ENCODE results near the gene RHOBTB1.

Gene RHOBTB1

DNA sequence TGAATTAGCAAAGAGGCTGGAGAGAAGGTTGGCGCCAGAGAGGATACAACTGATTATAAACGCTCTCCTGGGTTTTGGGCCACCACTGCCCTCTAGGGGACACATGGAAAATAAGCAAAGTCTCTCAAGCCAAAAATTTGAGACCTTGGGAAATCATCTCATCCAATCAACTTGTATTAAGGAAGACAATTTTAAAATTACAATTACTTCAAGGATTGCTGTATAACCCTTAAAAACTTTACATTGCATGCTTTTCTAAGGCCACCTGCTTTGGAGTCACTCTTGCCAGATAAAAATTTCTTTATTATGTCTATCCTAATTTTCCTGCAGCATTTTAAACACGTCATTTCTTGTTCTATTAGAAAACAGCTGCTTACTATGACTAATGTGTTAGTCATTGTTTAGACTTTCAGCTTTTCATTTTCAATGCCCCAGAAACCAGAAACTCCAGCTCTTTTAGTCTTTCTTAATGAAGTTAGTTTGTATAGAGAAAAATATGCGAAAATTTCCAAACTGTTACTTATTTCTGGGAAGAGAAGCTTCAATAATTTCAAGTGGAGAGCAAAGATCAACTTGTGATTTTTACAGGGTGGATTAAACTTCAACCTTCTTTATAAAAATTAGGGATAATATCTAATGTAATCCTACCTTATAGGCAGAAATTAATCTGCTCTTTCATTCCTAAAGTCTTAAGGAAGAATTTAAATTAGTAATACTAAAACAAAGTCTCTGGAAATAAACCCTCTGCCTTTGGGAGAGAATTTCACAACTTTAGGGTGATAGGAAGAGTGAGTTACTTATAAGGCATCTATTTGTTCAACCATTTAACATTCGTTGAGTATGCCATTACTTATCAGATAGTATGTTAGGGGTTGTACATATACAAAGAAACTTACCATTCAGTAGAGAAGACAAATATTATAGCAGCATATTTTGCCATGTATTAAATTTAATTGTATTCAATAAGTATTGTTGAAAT lies 20.6 kb upstream of the RHOBTB1 start:
- DNase-seq (ENCODE audit: low read depth in 2 of 3, low spot score in 1 of 3): peak in 2 of 3 donors; percentile 24 to 36

DNA sequence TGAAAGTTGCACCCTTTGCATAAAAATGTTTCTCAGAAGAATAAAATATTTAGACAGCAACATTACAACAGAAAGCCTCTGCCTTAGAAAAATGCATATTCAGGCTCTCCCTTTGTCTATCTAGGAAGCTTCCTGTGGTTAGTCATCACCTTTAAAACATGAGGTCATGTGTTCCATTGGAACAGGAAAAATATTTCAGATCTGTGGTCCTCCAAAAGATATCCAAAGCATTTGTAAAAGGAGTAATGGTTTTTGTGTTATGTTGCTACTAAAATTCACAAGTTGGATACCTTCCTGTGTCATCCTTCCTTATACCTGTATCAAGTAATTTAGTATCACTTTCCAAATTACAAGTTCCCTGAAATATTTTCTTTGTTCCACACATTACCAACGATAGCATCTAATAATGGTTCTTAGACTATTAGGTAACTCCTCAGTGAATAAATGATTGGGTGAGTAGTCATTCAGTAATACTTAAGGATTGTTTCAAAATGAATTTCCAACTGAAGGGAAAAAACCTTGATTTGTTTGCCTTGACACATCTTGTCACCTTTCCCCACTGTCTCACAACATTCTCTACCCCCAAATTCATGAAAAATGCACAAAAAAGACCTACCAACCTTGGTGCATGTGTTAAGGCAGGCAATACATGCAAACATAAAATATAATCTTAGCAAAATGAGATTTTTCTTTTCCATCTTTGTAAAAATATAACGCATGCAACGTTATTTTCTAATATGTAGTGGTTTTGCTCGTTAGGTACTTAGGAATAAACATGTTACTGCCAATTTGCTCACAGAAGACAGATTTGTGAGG lies 19.7 kb upstream of the RHOBTB1 start:
- no peak for DNase-seq (ENCODE audit: low read depth in 2 of 3, low spot score in 1 of 3)

DNA sequence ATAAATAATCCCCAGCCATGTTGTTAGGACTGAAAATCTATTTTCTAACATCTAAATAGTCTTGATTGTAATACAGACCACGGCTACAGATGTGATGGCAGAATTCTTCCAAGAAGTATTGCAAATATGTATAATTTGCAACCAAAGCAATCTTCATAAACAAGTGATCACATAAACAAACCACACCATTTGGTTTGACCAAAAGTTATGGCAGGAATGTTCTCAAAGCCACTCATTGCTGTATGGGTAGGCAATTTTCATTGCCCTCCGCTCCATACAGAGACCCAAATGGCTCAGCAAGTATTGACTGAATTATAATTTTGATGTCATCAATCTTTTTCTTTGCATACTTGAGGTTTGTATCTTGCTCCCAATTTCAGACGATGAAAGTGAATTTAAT lies 19.0 kb upstream of the RHOBTB1 start:
- no peak for DNase-seq (ENCODE audit: low read depth in 2 of 3, low spot score in 1 of 3)

GRCh38 chr10:60960913-60961312 lies 16.9 kb upstream of the RHOBTB1 start:
- no peak for DNase-seq (ENCODE audit: low read depth in 2 of 3, low spot score in 1 of 3)

DNA sequence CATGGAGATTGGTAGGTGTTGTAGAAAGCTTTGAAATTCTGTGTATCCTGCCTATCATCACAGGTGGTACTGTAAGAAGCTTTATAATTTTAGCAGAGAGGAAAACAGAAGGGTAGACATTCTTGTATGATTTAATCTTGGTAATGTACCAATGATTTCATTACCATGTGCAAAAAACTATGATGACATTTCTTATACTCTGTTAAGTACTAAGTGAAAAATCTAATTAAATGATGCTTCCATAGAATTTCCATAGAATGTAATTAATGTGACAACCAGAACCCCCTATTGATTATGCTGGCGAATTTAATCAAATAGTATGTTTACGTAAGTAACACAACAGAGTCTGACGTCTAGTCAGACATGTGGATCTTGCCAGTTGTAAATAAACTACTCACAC lies 16.0 kb upstream of the RHOBTB1 start:
- DNase-seq (ENCODE audit: low read depth in 2 of 3, low spot score in 1 of 3): no peak

DNA sequence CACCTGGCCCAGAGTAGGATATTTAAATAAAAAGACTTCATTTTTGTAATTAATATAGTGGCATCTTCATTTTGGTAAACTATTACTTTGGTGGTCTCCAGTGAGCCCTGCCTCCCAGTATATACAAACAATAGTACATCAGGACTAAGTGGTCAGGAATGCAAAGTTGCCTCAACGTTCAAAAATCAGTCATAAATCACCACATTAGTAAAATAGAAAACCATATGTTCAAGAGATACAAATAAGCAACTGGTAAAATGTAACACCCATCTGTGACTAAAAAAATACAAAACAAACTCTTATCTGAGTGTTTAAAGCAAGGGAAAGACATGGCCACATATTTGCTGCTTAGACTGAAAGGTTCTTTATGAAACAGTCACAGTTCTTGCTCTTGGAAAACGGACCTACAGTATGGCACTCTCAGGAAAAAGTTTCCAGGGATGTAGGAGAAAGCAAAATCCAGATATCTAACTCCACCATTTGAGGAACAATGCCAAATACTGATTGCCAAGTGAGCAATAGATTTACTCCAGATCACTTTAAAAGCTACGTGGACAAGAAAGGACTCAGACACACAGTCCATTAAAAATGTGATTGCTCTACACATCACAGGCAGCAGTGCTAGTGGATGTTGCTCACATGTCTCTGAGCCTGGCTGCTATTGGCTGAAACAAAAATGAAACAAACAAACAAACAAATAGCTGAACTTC lies 15.1 kb upstream of the RHOBTB1 start:
- DNase-seq (ENCODE audit: low read depth in 2 of 3, low spot score in 1 of 3): no peak

GRCh38 chr10:60957667-60958221 lies 13.8 kb upstream of the RHOBTB1 start:
- no peak for DNase-seq (ENCODE audit: low read depth in 2 of 3, low spot score in 1 of 3)

- DNase-seq (ENCODE audit: low read depth in 2 of 3, low spot score in 1 of 3): no peak
Observed at GRCh38 chr10:60955957-60956425, 12.0 kb upstream of the RHOBTB1 start.

DNA sequence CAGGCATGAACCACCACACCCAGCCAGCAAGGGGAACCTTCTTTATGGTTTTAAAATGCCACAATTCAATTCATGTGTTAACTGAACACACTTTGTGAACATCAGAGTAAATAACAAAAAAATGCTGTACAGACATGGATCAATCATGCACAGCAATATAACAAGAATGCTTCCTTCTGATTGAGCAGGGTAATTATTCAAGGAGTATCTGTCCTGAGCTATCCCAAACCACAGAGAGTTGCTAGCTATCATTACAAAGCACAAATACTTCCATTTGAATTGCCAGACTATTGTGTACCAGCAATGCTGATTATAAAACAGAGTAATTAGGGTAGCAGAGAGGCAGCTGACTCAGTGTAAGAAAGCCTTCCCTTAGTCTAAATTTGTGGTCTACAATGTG lies 11.3 kb upstream of the RHOBTB1 start:
- DNase-seq (ENCODE audit: low read depth in 2 of 3, low spot score in 1 of 3): no peak

- no peak for DNase-seq (ENCODE audit: low read depth in 2 of 3, low spot score in 1 of 3)
Observed at GRCh38 chr10:60954035-60954434, 10.1 kb upstream of the RHOBTB1 start.

GRCh38 chr10:60953420-60953819 lies 9.4 kb upstream of the RHOBTB1 start:
- no peak for DNase-seq (ENCODE audit: low read depth in 2 of 3, low spot score in 1 of 3)

DNA sequence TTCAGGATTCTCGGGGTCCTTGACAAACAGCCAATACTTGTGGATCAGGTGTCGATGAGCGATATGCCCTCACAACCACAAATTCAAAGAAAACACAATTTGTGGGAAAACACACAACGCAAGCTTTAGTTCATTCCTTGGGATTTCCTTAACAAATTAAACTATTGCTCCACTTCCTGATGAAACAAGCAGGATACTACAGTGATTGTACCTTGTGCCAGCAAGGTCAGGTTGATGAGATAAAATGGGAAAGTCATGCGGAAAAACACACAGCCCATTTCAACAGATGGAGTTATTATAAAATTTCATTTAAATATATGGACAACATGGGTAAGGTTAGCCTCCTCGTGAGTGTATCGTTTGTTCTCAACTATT lies 8.8 kb upstream of the RHOBTB1 start:
- DNase-seq (ENCODE audit: low read depth in 2 of 3, low spot score in 1 of 3): no peak

DNA sequence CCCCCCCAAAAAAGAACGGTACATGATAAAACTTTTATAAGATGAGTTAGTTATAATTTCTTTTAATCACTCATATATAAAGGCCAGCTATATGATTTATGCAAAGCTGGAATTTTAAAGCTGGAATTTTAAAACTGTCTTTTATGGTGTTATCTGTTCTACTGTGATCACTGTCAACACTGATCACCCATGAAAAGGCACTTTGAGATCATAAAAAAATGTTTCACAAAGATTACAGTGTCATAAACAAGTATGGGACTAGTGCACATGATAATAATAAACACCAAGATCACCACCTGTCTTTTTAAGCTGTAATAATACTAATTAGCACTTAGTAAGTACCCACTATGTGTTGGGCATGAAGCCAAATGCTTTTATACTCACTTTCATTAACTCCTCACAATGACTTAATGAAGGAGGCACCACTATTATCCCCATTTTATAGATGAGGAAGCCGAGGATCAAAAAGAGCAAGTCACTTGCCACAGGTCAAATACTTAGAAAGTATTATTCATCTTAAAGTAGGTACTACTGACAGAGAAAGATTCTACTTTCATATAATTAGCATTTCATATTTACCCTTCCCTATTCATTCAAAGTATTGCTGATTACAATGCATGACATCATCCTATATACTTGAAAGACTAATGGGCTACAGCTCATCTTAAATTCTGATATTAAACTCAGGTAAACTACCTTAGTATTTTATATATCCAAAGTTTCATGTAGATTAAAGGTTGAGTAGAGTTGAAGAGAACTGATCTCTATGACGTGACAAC lies 8.3 kb upstream of the RHOBTB1 start:
- no peak for DNase-seq (ENCODE audit: low read depth in 2 of 3, low spot score in 1 of 3)

DNA sequence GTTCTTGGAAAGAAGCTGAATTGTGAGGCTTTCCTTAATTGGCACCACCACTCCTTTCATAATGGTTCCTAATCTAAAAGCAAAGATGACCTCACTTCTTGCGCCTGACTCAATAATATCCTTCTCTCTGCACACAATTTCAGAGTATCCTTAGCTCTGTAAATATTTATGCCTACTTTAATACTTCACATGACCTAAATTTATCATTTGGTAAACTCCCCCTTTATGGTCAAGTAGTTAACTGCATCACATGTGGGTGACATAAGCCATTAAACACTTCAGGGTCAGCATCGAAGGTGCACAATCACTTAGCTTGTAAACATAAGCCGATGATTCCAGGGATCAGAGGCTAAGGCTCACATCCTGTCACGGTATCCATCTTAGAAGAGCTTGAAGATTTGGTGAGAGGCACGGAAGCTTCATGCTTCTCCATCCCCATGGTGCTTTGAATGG lies 7.3 kb upstream of the RHOBTB1 start:
- no peak for DNase-seq (ENCODE audit: low read depth in 2 of 3, low spot score in 1 of 3)

DNA sequence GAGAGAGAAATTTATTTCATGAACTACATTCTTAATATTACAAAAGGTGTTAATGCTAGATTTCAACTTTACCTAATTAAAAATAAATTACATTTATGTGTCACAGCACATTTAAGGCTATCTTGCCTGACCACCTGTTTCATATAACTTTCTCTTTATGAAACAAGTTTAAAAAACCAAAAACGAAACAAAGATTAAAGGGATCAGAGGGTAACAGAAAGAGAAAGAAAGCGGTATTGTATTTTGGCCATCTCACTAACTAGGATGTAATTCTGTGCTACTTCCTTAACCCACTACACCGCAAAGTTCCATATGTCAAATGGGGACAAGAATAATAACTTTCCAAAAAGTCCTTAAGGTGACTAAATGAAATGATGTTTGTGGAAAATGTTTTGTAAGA lies 6.3 kb upstream of the RHOBTB1 start:
- no peak for DNase-seq (ENCODE audit: low read depth in 2 of 3, low spot score in 1 of 3)

- DNase-seq (ENCODE audit: low read depth in 2 of 3, low spot score in 1 of 3): no peak
Observed at GRCh38 chr10:60948851-60949250, 4.9 kb upstream of the RHOBTB1 start.

DNA sequence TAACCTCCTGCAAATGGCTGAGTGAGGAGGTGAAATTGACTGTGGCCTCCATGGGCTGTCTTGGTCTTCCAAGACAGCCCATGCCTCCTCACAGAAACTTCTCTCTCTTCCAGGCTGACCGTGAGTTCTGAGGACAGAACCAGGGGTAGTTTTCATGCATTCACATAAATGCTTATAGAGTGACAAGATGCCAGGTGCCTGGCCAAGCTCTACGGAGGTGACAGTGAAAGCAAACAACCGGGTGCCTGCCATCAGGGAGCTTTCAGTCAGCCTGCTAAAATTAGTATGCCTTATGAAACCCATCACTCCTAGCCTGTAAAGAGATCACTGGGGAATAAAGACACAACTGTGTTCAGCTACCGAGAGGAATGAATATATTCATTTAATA lies 919 bp upstream of the RHOBTB1 start:
- no peak for DNase-seq (ENCODE audit: low read depth in 2 of 3, low spot score in 1 of 3)

DNA sequence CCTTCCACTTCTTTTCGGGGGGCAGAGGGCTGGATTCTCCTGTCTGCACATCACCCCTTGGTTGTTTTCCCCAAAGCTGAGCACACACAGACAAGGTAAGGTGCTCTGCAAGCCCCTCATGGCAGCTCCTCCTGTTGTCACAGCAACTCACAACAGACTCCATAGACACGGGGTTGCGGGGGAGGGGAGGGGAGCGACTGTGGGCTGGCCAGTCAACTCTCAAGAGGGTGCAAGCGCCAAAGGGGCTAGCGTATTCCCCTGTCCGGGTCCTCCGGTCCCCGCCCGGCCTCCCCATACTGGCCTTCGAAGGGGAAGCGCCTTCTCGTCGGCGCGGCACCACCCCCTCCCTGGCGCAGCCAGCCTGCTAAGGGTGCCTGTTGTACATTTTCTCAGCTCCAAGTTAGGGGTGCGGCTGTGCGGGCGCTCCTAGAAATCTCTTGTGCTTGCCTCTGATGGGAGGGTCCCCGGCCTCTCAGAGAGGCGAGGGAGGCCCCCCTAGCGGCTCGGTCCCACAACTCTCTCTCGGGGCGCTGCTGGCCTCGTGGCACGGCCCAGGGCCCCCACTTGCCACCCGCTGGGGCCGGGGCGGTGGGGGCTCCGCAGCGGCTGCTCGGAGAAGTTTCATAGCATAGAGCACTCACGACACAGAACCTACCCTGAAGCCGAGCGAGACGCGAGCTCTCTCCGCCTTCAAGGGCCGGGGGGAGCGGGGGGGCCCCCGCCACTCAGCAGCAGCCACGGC lies 498 bp downstream of the RHOBTB1 start:
- DNase-seq (ENCODE audit: low read depth in 2 of 3, low spot score in 1 of 3): peak in 1 of 3 donors; percentile 3

DNA sequence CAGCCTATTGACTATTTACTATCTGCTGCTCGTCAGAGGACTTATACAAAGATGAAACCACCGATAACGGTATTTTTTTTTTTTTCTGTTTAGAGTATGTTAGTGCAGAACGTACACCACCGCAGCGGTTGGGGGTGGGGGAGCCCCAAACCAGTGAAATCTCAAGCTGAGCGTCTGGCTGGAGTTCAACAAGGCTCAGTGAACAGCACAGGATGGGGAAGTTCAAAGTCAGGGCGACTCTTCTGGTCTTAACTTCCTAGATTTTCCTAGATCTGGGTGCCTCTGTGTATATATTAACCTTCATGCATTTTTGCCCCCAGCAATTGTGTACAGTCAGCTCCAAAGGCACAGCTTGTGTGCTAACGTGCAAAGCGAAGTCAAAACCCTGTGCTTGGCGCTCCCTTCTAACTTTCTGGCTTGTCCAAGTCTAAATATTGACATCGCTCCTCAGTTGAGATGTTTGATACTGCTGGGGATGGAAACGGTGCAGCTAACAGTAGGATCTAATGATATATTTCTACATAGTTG lies 1.1 kb downstream of the RHOBTB1 start:
- DNase-seq (ENCODE audit: low read depth in 2 of 3, low spot score in 1 of 3): peak in 1 of 3 donors; percentile 7

All from stimulated activated CD4-positive, alpha-beta T cell treated with anti-CD3 and anti-CD28 coated beads, Interleukin-12 subunit alpha, Interleukin-12 subunit beta, amount 100 ng/mL, for 48 hours (primary cell).